ENCODE measurements around the gene RDM1.

The RDM1 gene

GRCh38 chr17:35930211-35931065 lies at the start of gene RDM1:
TSS of gene RDM1 (minus strand) at chr17:35930773. CDS start at chr17:35930727, 46 bp downstream.
- Mint-ChIP-seq H3K4me3 (peak within 1 kb of the TSS; percentile 87), H3K27me3 (no peaks in the 10 kb centered on the region), H3K27ac (peak within 1 kb of the TSS; percentile 15), H3K36me3 (no peaks in the 10 kb centered on the region), H3K4me1 (peaks cover 15% of the 10 kb centered on the region), H3K9me3 (no peaks in the 10 kb centered on the region)

- no peaks in the 10 kb centered on the region for H3K4me1 Mint-ChIP-seq
- H3K27me3 Mint-ChIP-seq, result peaks cover 4% of the 10 kb centered on the region
- H3K27ac Mint-ChIP-seq, result no peak overlapping the region
- no peaks in the 10 kb centered on the region for H3K36me3 Mint-ChIP-seq
- no peaks in the 10 kb centered on the region for H3K9me3 Mint-ChIP-seq
- H3K4me3 Mint-ChIP-seq, result no peak overlapping the region
Measured at GRCh38 chr17:35978346-35978745, 47.8 kb upstream of the RDM1 start.

GRCh38 chr17:35977509-35977908 lies 46.9 kb upstream of the RDM1 start:
- H3K27ac Mint-ChIP-seq, result no peak overlapping the region
- no peaks in the 10 kb centered on the region for H3K36me3 Mint-ChIP-seq
- H3K4me1 Mint-ChIP-seq, result no peaks in the 10 kb centered on the region
- H3K27me3 Mint-ChIP-seq, result peaks cover 4% of the 10 kb centered on the region
- H3K4me3 Mint-ChIP-seq, result no peak overlapping the region
- H3K9me3 Mint-ChIP-seq, result no peaks in the 10 kb centered on the region

- Mint-ChIP-seq H3K4me3 (no peak overlapping the region), H3K4me1 (no peaks in the 10 kb centered on the region), H3K36me3 (no peaks in the 10 kb centered on the region), H3K9me3 (no peaks in the 10 kb centered on the region), H3K27ac (no peak overlapping the region), H3K27me3 (peaks cover 4% of the 10 kb centered on the region)
Measured at GRCh38 chr17:35973333-35974260, 43.0 kb upstream of the RDM1 start.

- Mint-ChIP-seq H3K27me3 (peaks cover 4% of the 10 kb centered on the region), H3K9me3 (no peaks in the 10 kb centered on the region), H3K4me1 (no peaks in the 10 kb centered on the region), H3K4me3 (no peak overlapping the region), H3K36me3 (no peaks in the 10 kb centered on the region), H3K27ac (no peak overlapping the region)
Measured at GRCh38 chr17:35972945-35973332, 42.4 kb upstream of the RDM1 start.

GRCh38 chr17:35972535-35972934 lies 42.0 kb upstream of the RDM1 start:
- Mint-ChIP-seq H3K27ac (no peak overlapping the region), H3K4me1 (no peaks in the 10 kb centered on the region), H3K27me3 (peaks cover 1% of the 10 kb centered on the region), H3K4me3 (no peak overlapping the region), H3K36me3 (no peaks in the 10 kb centered on the region), H3K9me3 (no peaks in the 10 kb centered on the region)

- Mint-ChIP-seq H3K36me3 (no peaks in the 10 kb centered on the region), H3K4me3 (no peak overlapping the region), H3K9me3 (no peaks in the 10 kb centered on the region), H3K27ac (no peak overlapping the region), H3K4me1 (no peaks in the 10 kb centered on the region), H3K27me3 (peaks cover 1% of the 10 kb centered on the region)
Measured at GRCh38 chr17:35972066-35972465, 41.5 kb upstream of the RDM1 start.

- Mint-ChIP-seq H3K9me3 (no peaks in the 10 kb centered on the region), H3K4me1 (no peaks in the 10 kb centered on the region), H3K27me3 (no peaks in the 10 kb centered on the region), H3K36me3 (no peaks in the 10 kb centered on the region), H3K4me3 (no peak overlapping the region), H3K27ac (no peak overlapping the region)
Measured at GRCh38 chr17:35969558-35970380, 39.2 kb upstream of the RDM1 start.

GRCh38 chr17:35968520-35969054 lies 38.0 kb upstream of the RDM1 start:
- Mint-ChIP-seq H3K27me3 (no peaks in the 10 kb centered on the region), H3K9me3 (no peaks in the 10 kb centered on the region)

GRCh38 chr17:35965272-35965671 lies 34.7 kb upstream of the RDM1 start:
- Mint-ChIP-seq H3K36me3 (no peaks in the 10 kb centered on the region), H3K4me1 (no peaks in the 10 kb centered on the region), H3K27ac (no peak overlapping the region), H3K27me3 (no peaks in the 10 kb centered on the region), H3K9me3 (no peaks in the 10 kb centered on the region), H3K4me3 (no peak overlapping the region)

More at GRCh38 chr17:35968520-35969054, 38.0 kb upstream of the RDM1 start:
- Mint-ChIP-seq H3K36me3 (no peaks in the 10 kb centered on the region), H3K4me1 (no peaks in the 10 kb centered on the region), H3K27ac (no peak overlapping the region), H3K4me3 (no peak overlapping the region)

- Mint-ChIP-seq H3K9me3 (no peaks in the 10 kb centered on the region), H3K27ac (no peak overlapping the region), H3K27me3 (peaks cover 3% of the 10 kb centered on the region), H3K4me1 (no peaks in the 10 kb centered on the region), H3K4me3 (no peak overlapping the region), H3K36me3 (no peaks in the 10 kb centered on the region)
Measured at GRCh38 chr17:35963663-35964062, 33.1 kb upstream of the RDM1 start.

GRCh38 chr17:35953720-35954119 lies 23.1 kb upstream of the RDM1 start:
- peaks cover 3% of the 10 kb centered on the region for H3K27me3 Mint-ChIP-seq
- no peak overlapping the region for H3K27ac Mint-ChIP-seq
- H3K4me3 Mint-ChIP-seq, result no peak overlapping the region
- no peaks in the 10 kb centered on the region for H3K36me3 Mint-ChIP-seq
- H3K4me1 Mint-ChIP-seq, result no peaks in the 10 kb centered on the region
- no peaks in the 10 kb centered on the region for H3K9me3 Mint-ChIP-seq

GRCh38 chr17:35949401-35949800 lies 18.8 kb upstream of the RDM1 start:
- no peaks in the 10 kb centered on the region for H3K36me3 Mint-ChIP-seq
- H3K4me1 Mint-ChIP-seq, result no peaks in the 10 kb centered on the region
- H3K27ac Mint-ChIP-seq, result no peak overlapping the region
- no peak overlapping the region for H3K4me3 Mint-ChIP-seq
- no peaks in the 10 kb centered on the region for H3K27me3 Mint-ChIP-seq
- no peaks in the 10 kb centered on the region for H3K9me3 Mint-ChIP-seq

- Mint-ChIP-seq H3K36me3 (no peaks in the 10 kb centered on the region), H3K27me3 (no peaks in the 10 kb centered on the region), H3K27ac (no peak overlapping the region), H3K4me3 (no peak overlapping the region), H3K9me3 (no peaks in the 10 kb centered on the region), H3K4me1 (no peaks in the 10 kb centered on the region)
Measured at GRCh38 chr17:35948092-35948491, 17.5 kb upstream of the RDM1 start.

GRCh38 chr17:35947156-35947585 lies 16.6 kb upstream of the RDM1 start:
- H3K27ac Mint-ChIP-seq, result no peak overlapping the region
- H3K27me3 Mint-ChIP-seq, result no peaks in the 10 kb centered on the region
- no peaks in the 10 kb centered on the region for H3K4me1 Mint-ChIP-seq
- H3K9me3 Mint-ChIP-seq, result no peaks in the 10 kb centered on the region
- H3K36me3 Mint-ChIP-seq, result no peaks in the 10 kb centered on the region
- no peak overlapping the region for H3K4me3 Mint-ChIP-seq
